Retina (tissue), 1 donor: ENCODE measurements around the gene KCTD1.
"Not testable (repeated sequence)": the region's sequence is repeated elsewhere in the genome, so short reads cannot be mapped to it uniquely, and the experiment has no call there.

Experiments used
- DNase-seq: peaks from one replicate; pipeline ENCODE4 v3.0.0-alpha.2; 2016

Gene KCTD1

GRCh38 chr18:26455639-26456038, 92.7 kb downstream of the KCTD1 start:
- DNase-seq: no peak

- no peak for DNase-seq
These were observed 93.7 kb downstream of the KCTD1 start for GRCh38 chr18:26454616-26455015.

GRCh38 chr18:26454192-26454591, 94.2 kb downstream of the KCTD1 start:
- DNase-seq: no peak

- DNase-seq: no peak
These were observed 94.9 kb downstream of the KCTD1 start for GRCh38 chr18:26453386-26453901.

- no peak for DNase-seq
These were observed 97.2 kb downstream of the KCTD1 start for GRCh38 chr18:26450989-26451682.

GRCh38 chr18:26448714-26449159, 99.6 kb downstream of the KCTD1 start:
- DNase-seq: no peak

- DNase-seq: no peak
These were observed 104.5 kb downstream of the KCTD1 start for GRCh38 chr18:26443853-26444252.

GRCh38 chr18:26442126-26442525, 106.2 kb downstream of the KCTD1 start:
- no peak for DNase-seq

GRCh38 chr18:26440644-26441043, 107.7 kb downstream of the KCTD1 start:
- DNase-seq: no peak

- no peak for DNase-seq
These were observed 108.8 kb downstream of the KCTD1 start for GRCh38 chr18:26439537-26439936.

- no peak for DNase-seq
These were observed 109.4 kb downstream of the KCTD1 start for GRCh38 chr18:26438980-26439379.

- DNase-seq: not testable (repeated sequence)
These were observed 110.7 kb downstream of the KCTD1 start for GRCh38 chr18:26437634-26438033.

- DNase-seq: no peak
These were observed 111.9 kb downstream of the KCTD1 start for GRCh38 chr18:26436176-26437051.

- no peak for DNase-seq
These were observed 112.8 kb downstream of the KCTD1 start for GRCh38 chr18:26435415-26436095.

- DNase-seq: no peak
These were observed 113.5 kb downstream of the KCTD1 start for GRCh38 chr18:26434887-26435286.

- DNase-seq: no peak
These were observed 115.5 kb downstream of the KCTD1 start for GRCh38 chr18:26432651-26433424.

- no peak for DNase-seq
These were observed 118.7 kb downstream of the KCTD1 start for GRCh38 chr18:26429535-26430226.

- DNase-seq: no peak
These were observed 123.2 kb downstream of the KCTD1 start for GRCh38 chr18:26425148-26425531.

GRCh38 chr18:26424428-26425147, 123.8 kb downstream of the KCTD1 start:
- no peak for DNase-seq

- DNase-seq: no peak
These were observed 125.7 kb downstream of the KCTD1 start for GRCh38 chr18:26422472-26423162.

GRCh38 chr18:26421931-26422330, 126.4 kb downstream of the KCTD1 start:
- DNase-seq: no peak
